ENCODE data around the gene ARHGAP40. TPM values are rescaled to one million over a fixed set of nuclear protein-coding genes. Genes with fewer than 3 reads are reported as not detected.
A peak's percentile ranks its signal among the peaks of the same experiment; 100 is the strongest.

The ARHGAP40 gene
- total RNA-seq, 3 donors from 2014 or later, result not detected

DNA sequence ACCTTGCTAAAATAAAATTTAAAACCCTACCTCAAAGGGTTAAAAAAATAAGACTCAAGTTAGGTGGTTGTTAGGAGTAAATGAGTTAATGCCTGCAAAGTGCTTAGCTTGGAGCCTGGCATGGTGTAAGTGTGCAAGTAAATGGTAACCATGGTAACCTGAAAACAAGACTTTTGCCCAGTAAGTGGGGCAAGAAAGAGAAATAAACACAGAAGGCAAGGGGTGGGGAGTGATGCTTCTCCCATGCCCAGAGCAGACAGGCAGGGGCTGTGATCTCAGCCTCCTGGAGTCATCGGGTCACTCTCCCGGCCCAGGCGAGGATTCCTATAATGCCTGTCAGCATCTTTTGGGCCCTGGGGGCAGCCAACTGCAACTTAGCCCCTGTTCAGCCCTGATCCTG lies 63.5 kb downstream of the ARHGAP40 start:
- DNase-seq, result no peak
- Mint-ChIP-seq H3K9me3 (no peaks in the 10 kb centered on the region), H3K36me3 (ENCODE audit: insufficient read depth) (no peaks in the 10 kb centered on the region), H3K27me3 (ENCODE audit: low read depth) (peaks cover 52% of the 10 kb centered on the region), H3K4me1 (ENCODE audit: low read depth) (no peaks in the 10 kb centered on the region), H3K4me3 (peak overlapping the region; percentile 31)
- ATAC-seq, result no peak

DNA sequence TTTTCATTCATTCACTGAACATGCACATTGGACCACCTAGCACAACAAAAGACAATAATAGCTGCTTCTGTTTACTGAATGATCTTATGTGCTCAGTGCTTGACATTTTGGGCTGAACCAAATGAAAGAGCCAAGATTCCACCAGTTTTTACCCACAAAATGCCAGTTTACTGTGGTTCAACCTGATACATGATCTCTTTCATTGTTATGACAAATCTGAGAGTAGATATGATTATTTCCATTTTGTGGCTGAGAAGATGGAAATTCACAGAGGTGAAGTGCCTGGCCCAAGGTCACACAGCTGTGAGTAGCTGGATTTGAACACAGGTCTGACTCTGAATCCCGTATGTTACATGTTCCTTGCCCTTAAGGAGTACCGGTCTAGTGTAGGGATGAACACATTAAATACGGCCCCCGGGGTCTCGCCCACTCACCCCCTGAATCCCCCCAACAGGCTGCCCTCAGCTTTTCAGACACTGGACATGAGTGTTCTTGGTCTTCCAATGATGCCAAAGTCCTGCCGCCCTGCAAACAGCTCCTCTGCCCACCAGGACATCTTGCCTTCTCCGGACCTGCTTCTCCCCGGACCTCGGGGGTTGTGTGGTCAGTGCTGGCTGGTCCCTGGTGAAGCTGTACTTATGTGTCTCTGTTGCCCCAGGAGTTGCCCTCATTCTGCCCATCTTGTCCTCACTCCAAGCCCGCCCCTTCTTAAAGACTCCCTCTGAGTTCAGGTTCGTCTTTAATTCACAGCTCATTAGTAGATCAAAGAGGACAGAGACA lies 64.1 kb downstream of the ARHGAP40 start:
- H3K4me1 Mint-ChIP-seq (ENCODE audit: low read depth), result no peaks in the 10 kb centered on the region
- H3K36me3 Mint-ChIP-seq (ENCODE audit: insufficient read depth), result no peaks in the 10 kb centered on the region
- ATAC-seq, result no peak
- no peaks in the 10 kb centered on the region for H3K9me3 Mint-ChIP-seq
- H3K4me3 Mint-ChIP-seq, result no peak overlapping the region
- no peak for DNase-seq
- peaks cover 57% of the 10 kb centered on the region for H3K27me3 Mint-ChIP-seq (ENCODE audit: low read depth)

- no peaks in the 10 kb centered on the region for H3K36me3 Mint-ChIP-seq (ENCODE audit: insufficient read depth)
- no peaks in the 10 kb centered on the region for H3K9me3 Mint-ChIP-seq
- H3K4me1 Mint-ChIP-seq (ENCODE audit: low read depth), result no peaks in the 10 kb centered on the region
- peaks cover 75% of the 10 kb centered on the region for H3K27me3 Mint-ChIP-seq (ENCODE audit: low read depth)
- no peak for ATAC-seq
- no peak overlapping the region for H3K4me3 Mint-ChIP-seq
- DNase-seq, result no peak
Observed at GRCh38 chr20:38667417-38667956, 65.9 kb downstream of the ARHGAP40 start.

GRCh38 chr20:38669688-38670087 lies 68.1 kb downstream of the ARHGAP40 start:
- Mint-ChIP-seq H3K9me3 (no peaks in the 10 kb centered on the region), H3K36me3 (ENCODE audit: insufficient read depth) (no peaks in the 10 kb centered on the region), H3K27me3 (ENCODE audit: low read depth) (peaks cover 77% of the 10 kb centered on the region), H3K4me3 (no peak overlapping the region), H3K4me1 (ENCODE audit: low read depth) (peaks cover 8% of the 10 kb centered on the region)
- ATAC-seq, result no peak
- no peak for DNase-seq

DNA sequence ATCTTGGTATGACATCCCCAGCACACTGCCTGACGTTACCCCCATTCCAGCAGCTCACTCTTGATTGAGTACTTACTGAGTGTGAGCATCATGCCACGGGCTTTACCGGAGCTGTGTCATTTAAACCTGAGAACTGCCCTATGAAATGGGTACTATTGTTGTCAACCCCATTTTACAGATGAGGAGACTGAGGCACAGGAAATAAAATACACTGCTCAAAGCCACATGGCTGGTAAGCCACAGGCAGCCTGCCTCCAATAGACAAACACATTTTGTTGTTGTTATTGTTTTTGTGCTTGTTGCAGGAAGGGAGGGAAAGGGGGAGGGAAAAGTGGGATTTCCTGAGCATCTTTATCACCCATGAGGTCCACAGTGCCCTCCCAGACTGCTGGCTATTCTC lies 69.2 kb downstream of the ARHGAP40 start:
- peaks cover 77% of the 10 kb centered on the region for H3K27me3 Mint-ChIP-seq (ENCODE audit: low read depth)
- ATAC-seq, result no peak
- H3K4me3 Mint-ChIP-seq, result no peak overlapping the region
- H3K36me3 Mint-ChIP-seq (ENCODE audit: insufficient read depth), result no peaks in the 10 kb centered on the region
- DNase-seq, result no peak
- H3K9me3 Mint-ChIP-seq, result no peaks in the 10 kb centered on the region
- H3K4me1 Mint-ChIP-seq (ENCODE audit: low read depth), result peaks cover 9% of the 10 kb centered on the region

DNA sequence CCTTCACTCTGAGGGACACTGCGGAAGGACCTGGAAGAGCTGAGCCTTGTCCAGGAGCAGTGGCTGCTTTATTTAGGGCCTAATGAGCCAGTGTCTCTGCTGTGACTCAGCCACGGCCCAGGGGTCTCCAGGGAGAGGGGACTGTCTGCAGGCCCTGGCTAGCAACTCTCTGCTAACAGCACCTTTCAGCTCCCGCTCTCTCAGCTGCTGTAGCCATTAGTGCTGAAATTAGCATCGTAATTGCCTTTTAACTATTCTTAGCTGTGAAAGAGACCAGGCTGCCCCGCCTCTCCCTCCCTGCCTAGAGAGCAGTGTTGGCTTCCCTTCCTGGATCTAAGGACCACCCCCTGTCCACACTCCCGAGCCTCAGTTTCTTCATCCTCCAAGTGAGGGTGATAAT lies 69.6 kb downstream of the ARHGAP40 start:
- H3K27me3 Mint-ChIP-seq (ENCODE audit: low read depth), result peaks cover 73% of the 10 kb centered on the region
- H3K4me1 Mint-ChIP-seq (ENCODE audit: low read depth), result peaks cover 9% of the 10 kb centered on the region
- H3K4me3 Mint-ChIP-seq, result no peak overlapping the region
- DNase-seq (no peak), ATAC-seq (no peak)
- no peaks in the 10 kb centered on the region for H3K9me3 Mint-ChIP-seq
- H3K36me3 Mint-ChIP-seq (ENCODE audit: insufficient read depth), result no peaks in the 10 kb centered on the region

DNA sequence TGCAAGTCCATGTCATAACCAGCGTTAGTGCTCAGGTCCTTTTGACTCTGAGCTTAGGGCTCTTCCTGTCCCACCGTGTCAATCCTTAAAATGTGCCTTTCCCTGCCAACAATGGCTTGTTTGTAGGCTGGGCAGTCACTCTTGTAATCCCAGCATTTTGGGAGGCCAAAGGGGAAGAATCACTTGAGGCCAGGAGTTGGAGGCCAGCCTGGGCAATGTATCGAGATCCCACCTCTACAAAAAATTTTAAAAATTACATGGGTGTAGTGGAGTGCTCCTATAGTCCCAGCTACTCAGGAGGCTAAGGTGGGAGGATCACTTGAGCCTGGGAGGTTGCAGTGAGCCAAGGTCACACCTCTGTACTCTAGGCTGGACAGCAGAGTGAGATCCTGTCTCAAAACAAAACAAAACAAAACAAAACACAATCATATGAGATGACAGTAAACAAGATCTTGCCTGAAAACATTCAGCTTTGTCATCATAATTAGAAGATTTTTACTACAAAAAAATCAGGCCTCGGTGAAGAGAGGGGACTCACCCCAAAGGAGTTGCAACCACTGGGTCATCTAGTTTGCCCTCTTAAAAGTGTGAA lies 70.2 kb downstream of the ARHGAP40 start:
- no peaks in the 10 kb centered on the region for H3K9me3 Mint-ChIP-seq
- DNase-seq (no peak), ATAC-seq (no peak)
- H3K36me3 Mint-ChIP-seq (ENCODE audit: insufficient read depth), result no peaks in the 10 kb centered on the region
- peaks cover 73% of the 10 kb centered on the region for H3K27me3 Mint-ChIP-seq (ENCODE audit: low read depth)
- H3K4me1 Mint-ChIP-seq (ENCODE audit: low read depth), result peaks cover 9% of the 10 kb centered on the region
- no peak overlapping the region for H3K4me3 Mint-ChIP-seq

- peaks cover 70% of the 10 kb centered on the region for H3K27me3 Mint-ChIP-seq (ENCODE audit: low read depth)
- no peak for ATAC-seq
Observed at GRCh38 chr20:38672504-38672903, 70.9 kb downstream of the ARHGAP40 start.

DNA sequence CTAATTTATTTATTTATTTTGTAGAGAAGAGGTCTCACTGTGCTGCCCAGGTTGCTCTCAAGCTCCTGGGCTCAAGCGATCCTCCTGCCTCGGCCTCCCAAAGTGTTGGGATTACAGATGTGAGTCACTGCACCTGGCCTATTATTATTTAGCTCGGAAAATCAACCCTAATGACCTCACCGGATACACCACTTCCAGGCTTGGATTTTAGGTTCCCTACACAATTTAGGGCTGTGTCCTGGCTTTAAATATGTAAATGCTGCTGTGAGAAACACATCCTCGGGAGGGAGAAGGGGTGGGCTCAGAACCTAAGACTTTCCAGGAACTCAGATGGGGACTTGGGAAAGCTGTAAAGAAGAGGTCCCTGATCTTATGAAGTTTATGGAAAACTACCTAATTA lies 71.7 kb downstream of the ARHGAP40 start:
- peaks cover 63% of the 10 kb centered on the region for H3K27me3 Mint-ChIP-seq (ENCODE audit: low read depth)
- H3K9me3 Mint-ChIP-seq, result no peaks in the 10 kb centered on the region
- H3K36me3 Mint-ChIP-seq (ENCODE audit: insufficient read depth), result no peaks in the 10 kb centered on the region
- H3K4me1 Mint-ChIP-seq (ENCODE audit: low read depth), result peaks cover 9% of the 10 kb centered on the region
- peak overlapping the region; percentile 80 for H3K4me3 Mint-ChIP-seq
- DNase-seq, result no peak
- no peak for ATAC-seq

More at GRCh38 chr20:38672504-38672903, 70.9 kb downstream of the ARHGAP40 start:
- Mint-ChIP-seq H3K36me3 (ENCODE audit: insufficient read depth) (no peaks in the 10 kb centered on the region), H3K4me3 (no peak overlapping the region), H3K9me3 (no peaks in the 10 kb centered on the region), H3K4me1 (ENCODE audit: low read depth) (peaks cover 9% of the 10 kb centered on the region)
- no peak for DNase-seq

DNA sequence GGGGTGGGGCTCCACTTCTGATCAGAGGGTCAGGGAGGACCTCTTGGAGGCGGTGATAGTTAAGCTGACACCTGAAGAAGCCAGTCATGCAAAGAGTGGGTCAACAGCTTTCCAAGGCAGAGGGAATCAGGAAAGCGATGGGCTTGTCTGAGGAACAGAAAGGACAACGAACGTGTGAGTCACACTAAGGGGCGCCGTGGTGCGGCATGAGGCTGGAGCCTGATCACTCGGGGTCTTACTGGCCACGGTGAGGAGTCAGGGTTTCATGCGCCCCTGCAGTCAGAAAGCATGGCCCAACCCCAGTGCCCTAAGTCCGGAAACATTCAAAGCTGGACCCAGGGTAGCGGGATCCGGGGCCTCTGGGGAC lies 72.1 kb downstream of the ARHGAP40 start:
- peaks cover 60% of the 10 kb centered on the region for H3K27me3 Mint-ChIP-seq (ENCODE audit: low read depth)
- no peak for DNase-seq
- peaks cover 9% of the 10 kb centered on the region for H3K4me1 Mint-ChIP-seq (ENCODE audit: low read depth)

GRCh38 chr20:38674092-38674764 lies 72.6 kb downstream of the ARHGAP40 start:
- Mint-ChIP-seq H3K27me3 (ENCODE audit: low read depth) (peaks cover 54% of the 10 kb centered on the region), H3K9me3 (no peaks in the 10 kb centered on the region), H3K4me3 (peak overlapping the region; percentile 80), H3K4me1 (ENCODE audit: low read depth) (peaks cover 9% of the 10 kb centered on the region), H3K36me3 (ENCODE audit: insufficient read depth) (no peaks in the 10 kb centered on the region)
- ATAC-seq, result peak; percentile 76 to 78
- peak; percentile 59 for DNase-seq

More for the DNA sequence above, 72.1 kb downstream of the ARHGAP40 start:
- no peaks in the 10 kb centered on the region for H3K36me3 Mint-ChIP-seq (ENCODE audit: insufficient read depth)
- peak; percentile 42 to 55 for ATAC-seq
- H3K4me3 Mint-ChIP-seq, result peak overlapping the region; percentile 80
- H3K9me3 Mint-ChIP-seq, result no peaks in the 10 kb centered on the region

- Mint-ChIP-seq H3K36me3 (ENCODE audit: insufficient read depth) (no peaks in the 10 kb centered on the region), H3K4me1 (ENCODE audit: low read depth) (peaks cover 9% of the 10 kb centered on the region), H3K9me3 (no peaks in the 10 kb centered on the region), H3K4me3 (peak overlapping the region; percentile 64), H3K27me3 (ENCODE audit: low read depth) (peaks cover 50% of the 10 kb centered on the region)
- no peak for ATAC-seq
- no peak for DNase-seq
Observed at GRCh38 chr20:38674765-38675133, 73.1 kb downstream of the ARHGAP40 start.

- no peak for DNase-seq
- no peaks in the 10 kb centered on the region for H3K36me3 Mint-ChIP-seq (ENCODE audit: insufficient read depth)
- ATAC-seq, result no peak
- H3K4me1 Mint-ChIP-seq (ENCODE audit: low read depth), result peaks cover 9% of the 10 kb centered on the region
- no peak overlapping the region for H3K4me3 Mint-ChIP-seq
- peaks cover 46% of the 10 kb centered on the region for H3K27me3 Mint-ChIP-seq (ENCODE audit: low read depth)
- no peaks in the 10 kb centered on the region for H3K9me3 Mint-ChIP-seq
Observed at GRCh38 chr20:38676576-38676975, 75.0 kb downstream of the ARHGAP40 start.

- H3K9me3 Mint-ChIP-seq, result no peaks in the 10 kb centered on the region
- DNase-seq (no peak), ATAC-seq (no peak)
- no peaks in the 10 kb centered on the region for H3K36me3 Mint-ChIP-seq (ENCODE audit: insufficient read depth)
- H3K27me3 Mint-ChIP-seq (ENCODE audit: low read depth), result peaks cover 43% of the 10 kb centered on the region
- no peaks in the 10 kb centered on the region for H3K4me1 Mint-ChIP-seq (ENCODE audit: low read depth)
- no peak overlapping the region for H3K4me3 Mint-ChIP-seq
Observed at GRCh38 chr20:38680500-38681306, 79.1 kb downstream of the ARHGAP40 start.
